Activated B cell treated with CpG ODN at 0.5 μM for 24 hours (primary cell): ENCODE data around the gene JMJD4. TPM values are rescaled to one million over a fixed set of nuclear protein-coding genes. Genes with fewer than 3 reads are reported as not detected.

Source experiments
- ATAC-seq: fragments of 200-7000 bp; cut with Tn5 transposase; one replicate; pipeline ENCODE4 v1.10.0; 2021; ENCODE audit warnings: low read depth, mild to moderate bottlenecking, moderate library complexity
- CTCF ChIA-PET: fragments of 350-600 bp; sonication (Branson Sonifier 250); formaldehyde crosslinking; loops from one replicate; lab custom pipeline; 2021; ENCODE audit warnings: antibody characterized with exemption; lab: Charles Lee
- POLR2A ChIA-PET: fragments of 350-600 bp; sonication (Branson Sonifier 250); formaldehyde crosslinking; loops from one replicate; lab custom pipeline; 2021; ENCODE audit warnings: antibody characterized with exemption; lab: Charles Lee
- DNase-seq: peaks from one replicate; pipeline ENCODE4 v3.0.0; 2022
- H3K27ac Mint-ChIP-seq: one replicate; pipeline ENCODE4 v1.8.0; 2020; ENCODE audit warnings: mixed read lengths
- H3K27me3 Mint-ChIP-seq: one replicate; pipeline ENCODE4 v1.8.0; 2021; ENCODE audit warnings: mixed read lengths
- H3K36me3 Mint-ChIP-seq: one replicate; pipeline ENCODE4 v1.8.0; 2021; ENCODE audit warnings: low read depth, mixed read lengths
- H3K4me1 Mint-ChIP-seq: one replicate; pipeline ENCODE4 v1.8.0; 2021; ENCODE audit warnings: mixed read lengths
- H3K4me3 Mint-ChIP-seq: one replicate; pipeline ENCODE4 v1.8.0; 2020; ENCODE audit warnings: mild to moderate bottlenecking, mixed read lengths
- H3K9me3 Mint-ChIP-seq: one replicate; pipeline ENCODE4 v1.8.0; 2020; ENCODE audit warnings: mixed read lengths
- intact Hi-C: fragments of 100-400 bp; cut with micrococcal nuclease; formaldehyde crosslinking; loops from one replicate; pipeline ENCODE4 v1.15.1; 2024
- total RNA-seq: library from RNA; stranded (reverse); gene quantifications from 2 replicates; pipeline ENCODE4 v1.2.3, GENCODE V29; 2022
- TF ChIP-seq, protein P1 (sequence below): fragments of 200-600 bp; IDR thresholded peaks from one replicate; pipeline ENCODE4 v1.8.0; 2022; ENCODE audit warnings: antibody characterized with exemption, mild to moderate bottlenecking

Gene JMJD4
- total RNA-seq, 1 donor from 2014 or later = 26.7 TPM

GRCh38 chr1:227733309-227733705, 1.8 kb downstream of the JMJD4 start:
- Mint-ChIP-seq H3K36me3 (peaks cover 18% of the 10 kb centered on the region), H3K4me3 (peak overlapping the region; percentile 87), H3K27ac (no peak overlapping the region), H3K4me1 (peaks cover 49% of the 10 kb centered on the region), H3K9me3 (no peaks in the 10 kb centered on the region), H3K27me3 (no peaks in the 10 kb centered on the region)
- DNase-seq (no peak), ATAC-seq (no peak)
- ChIA-PET CTCF (no interaction called here), POLR2A (interaction anchor here (0.5 to 2.1 kb wide), 2 partner anchors 170 to 1538 kb away, joined by 3 to 6 read pairs; partner anchors contain the start of gene ZNF678)
- intact Hi-C loops = loop anchor here (5.0 kb wide), 1 partner anchor 544 kb away; no protein-coding TSS in a partner anchor
- TF ChIP-seq, protein P1, sequence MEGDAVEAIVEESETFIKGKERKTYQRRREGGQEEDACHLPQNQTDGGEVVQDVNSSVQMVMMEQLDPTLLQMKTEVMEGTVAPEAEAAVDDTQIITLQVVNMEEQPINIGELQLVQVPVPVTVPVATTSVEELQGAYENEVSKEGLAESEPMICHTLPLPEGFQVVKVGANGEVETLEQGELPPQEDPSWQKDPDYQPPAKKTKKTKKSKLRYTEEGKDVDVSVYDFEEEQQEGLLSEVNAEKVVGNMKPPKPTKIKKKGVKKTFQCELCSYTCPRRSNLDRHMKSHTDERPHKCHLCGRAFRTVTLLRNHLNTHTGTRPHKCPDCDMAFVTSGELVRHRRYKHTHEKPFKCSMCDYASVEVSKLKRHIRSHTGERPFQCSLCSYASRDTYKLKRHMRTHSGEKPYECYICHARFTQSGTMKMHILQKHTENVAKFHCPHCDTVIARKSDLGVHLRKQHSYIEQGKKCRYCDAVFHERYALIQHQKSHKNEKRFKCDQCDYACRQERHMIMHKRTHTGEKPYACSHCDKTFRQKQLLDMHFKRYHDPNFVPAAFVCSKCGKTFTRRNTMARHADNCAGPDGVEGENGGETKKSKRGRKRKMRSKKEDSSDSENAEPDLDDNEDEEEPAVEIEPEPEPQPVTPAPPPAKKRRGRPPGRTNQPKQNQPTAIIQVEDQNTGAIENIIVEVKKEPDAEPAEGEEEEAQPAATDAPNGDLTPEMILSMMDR = no peak

DNA sequence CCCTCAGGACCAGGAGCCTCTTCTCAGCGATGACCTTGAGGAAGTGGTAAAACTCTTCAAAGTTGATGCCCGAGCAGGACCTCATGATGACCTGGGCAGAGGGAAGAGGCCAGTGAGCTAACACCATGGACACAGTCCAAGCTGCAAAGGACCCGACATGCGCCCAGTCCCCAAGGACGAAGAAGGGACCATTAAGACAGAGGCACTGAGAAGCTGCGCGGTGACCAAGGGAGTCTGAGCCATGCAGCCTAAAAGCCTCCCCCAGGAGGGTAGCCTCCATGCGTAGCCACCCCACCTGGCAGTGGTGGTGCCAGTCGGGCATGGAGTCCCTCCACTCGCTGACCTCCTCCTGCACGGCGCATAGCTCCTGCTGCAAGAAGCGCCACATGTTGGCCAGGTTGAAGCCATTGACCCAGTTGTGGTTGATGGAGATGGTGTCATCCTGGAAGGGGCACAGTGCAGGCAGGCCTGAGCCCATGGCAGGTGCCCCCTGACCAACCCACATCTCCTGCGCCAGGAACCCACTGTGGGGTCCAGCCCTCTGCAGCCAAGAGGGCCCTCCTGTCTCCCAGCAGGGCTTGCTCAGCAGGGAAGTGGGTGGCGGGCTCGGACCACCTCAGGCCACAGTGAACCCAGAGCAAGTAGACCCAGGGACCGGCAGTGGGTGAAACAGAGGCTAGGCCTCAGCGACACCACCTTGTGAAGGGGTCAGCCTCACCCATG, 2.4 kb downstream of the JMJD4 start:
- Mint-ChIP-seq H3K36me3 (peaks cover 18% of the 10 kb centered on the region), H3K27me3 (no peaks in the 10 kb centered on the region), H3K4me3 (no peak overlapping the region), H3K9me3 (no peaks in the 10 kb centered on the region), H3K27ac (no peak overlapping the region), H3K4me1 (peaks cover 54% of the 10 kb centered on the region)
- no peak for ATAC-seq
- TF ChIP-seq, protein P1 = no peak
- intact Hi-C loops = loop anchor here (5.0 kb wide), 1 partner anchor 545 kb away; no protein-coding TSS in a partner anchor
- DNase-seq = no peak
- ChIA-PET POLR2A (interaction anchor here (0.5 kb wide), 1 partner anchor 1670 kb away, joined by 4 read pairs; no protein-coding TSS in a partner anchor), CTCF (no interaction called here)

GRCh38 chr1:227731696-227732585, 3.2 kb downstream of the JMJD4 start:
- ChIA-PET POLR2A (no interaction called here), CTCF (no interaction called here)
- Mint-ChIP-seq H3K27ac (no peak overlapping the region), H3K4me1 (peaks cover 60% of the 10 kb centered on the region), H3K9me3 (no peaks in the 10 kb centered on the region), H3K4me3 (no peak overlapping the region), H3K36me3 (peaks cover 18% of the 10 kb centered on the region), H3K27me3 (no peaks in the 10 kb centered on the region)
- ATAC-seq (no peak), DNase-seq (no peak)
- TF ChIP-seq, protein P1 = no peak
- intact Hi-C loops = loop anchor here (5.0 kb wide), 1 partner anchor 545 kb away; no protein-coding TSS in a partner anchor

- Mint-ChIP-seq H3K4me3 (no peak overlapping the region), H3K4me1 (peaks cover 60% of the 10 kb centered on the region), H3K9me3 (no peaks in the 10 kb centered on the region), H3K27ac (no peak overlapping the region), H3K27me3 (no peaks in the 10 kb centered on the region), H3K36me3 (peaks cover 18% of the 10 kb centered on the region)
- ATAC-seq (no peak), DNase-seq (no peak)
- CTCF ChIA-PET = no interaction called here
- POLR2A ChIA-PET = no interaction called here
- intact Hi-C loops = loop anchor here (5.0 kb wide), 1 partner anchor 546 kb away; no protein-coding TSS in a partner anchor
- TF ChIP-seq, protein P1 = no peak
Observed at GRCh38 chr1:227731241-227731677, 3.8 kb downstream of the JMJD4 start.
